ENCODE data around the gene PCBP1. TPM values are rescaled to one million over a fixed set of nuclear protein-coding genes. Genes with fewer than 3 reads are reported as not detected.
A peak's percentile ranks its signal among the peaks of the same experiment; 100 is the strongest.
"Not testable (repeated sequence)": the region's sequence is repeated elsewhere in the genome, so short reads cannot be mapped to it uniquely, and the experiment has no call there.

The PCBP1 gene
- total and polyA plus RNA-seq, 2 experiments from 2014 or later: 127 to 152 TPM

- Histone ChIP-seq H3K4me3 (no peak overlapping the region), H3K9me3 (ENCODE audit: low read depth) (no peaks in the 10 kb centered on the region), H3K36me3 (no peaks in the 10 kb centered on the region), H3K27ac (peak overlapping the region; percentile 58), H3K27me3 (no peaks in the 10 kb centered on the region), H3K4me1 (ENCODE audit: low read depth) (peaks cover under 1% of the 10 kb centered on the region)
- TF ChIP-seq CTCF (IDR thresholded peaks at IDR 0.05; ENCODE audit: low read depth, low read length): no peak
- no peak for DNase-seq (ENCODE audit: low read depth in 1 of 2, low spot score in 1 of 2)
These were observed 4.1 kb downstream of the PCBP1 start for GRCh38 chr2:70091364-70091763.

- no peak for DNase-seq (ENCODE audit: low read depth in 1 of 2, low spot score in 1 of 2)
- Histone ChIP-seq H3K4me3 (no peak overlapping the region), H3K27me3 (no peaks in the 10 kb centered on the region), H3K27ac (peak overlapping the region; percentile 58), H3K4me1 (ENCODE audit: low read depth) (no peaks in the 10 kb centered on the region), H3K9me3 (ENCODE audit: low read depth) (no peaks in the 10 kb centered on the region), H3K36me3 (no peaks in the 10 kb centered on the region)
- TF ChIP-seq CTCF (IDR thresholded peaks at IDR 0.05; ENCODE audit: low read depth, low read length): no peak
These were observed 4.5 kb downstream of the PCBP1 start for GRCh38 chr2:70091816-70092215.

GRCh38 chr2:70092576-70093243, 5.4 kb downstream of the PCBP1 start:
- H3K9me3 ChIP-seq (ENCODE audit: low read depth); H3K4me3 ChIP-seq; H3K27me3 ChIP-seq; H3K27ac ChIP-seq; H3K36me3 ChIP-seq; H3K4me1 ChIP-seq (ENCODE audit: low read depth); DNase-seq (ENCODE audit: low read depth in 1 of 2, low spot score in 1 of 2): not testable (repeated sequence)

- H3K27ac ChIP-seq: peak overlapping the region; percentile 6
- H3K27me3 ChIP-seq: no peaks in the 10 kb centered on the region
- DNase-seq (ENCODE audit: low read depth in 1 of 2, low spot score in 1 of 2): no peak
- H3K4me3 ChIP-seq: no peak overlapping the region
- no peaks in the 10 kb centered on the region for H3K36me3 ChIP-seq
- H3K9me3 ChIP-seq (ENCODE audit: low read depth): no peaks in the 10 kb centered on the region
- TF ChIP-seq CTCF (IDR thresholded peaks at IDR 0.05; ENCODE audit: low read depth, low read length): no peak
- no peaks in the 10 kb centered on the region for H3K4me1 ChIP-seq (ENCODE audit: low read depth)
These were observed 7.1 kb downstream of the PCBP1 start for GRCh38 chr2:70094171-70094977.

GRCh38 chr2:70094978-70095719, 7.9 kb downstream of the PCBP1 start:
- Histone ChIP-seq H3K36me3 (no peaks in the 10 kb centered on the region), H3K9me3 (ENCODE audit: low read depth) (no peaks in the 10 kb centered on the region), H3K4me1 (ENCODE audit: low read depth) (no peaks in the 10 kb centered on the region), H3K4me3 (no peak overlapping the region), H3K27me3 (no peaks in the 10 kb centered on the region), H3K27ac (no peak overlapping the region)
- no peak for TF ChIP-seq CTCF (IDR thresholded peaks at IDR 0.05; ENCODE audit: low read depth, low read length)
- peak in 1 of 2 donors; percentile 64 for DNase-seq (ENCODE audit: low read depth in 1 of 2, low spot score in 1 of 2)
